IMR-90 (cell line): ENCODE data around the gene NDUFV2.

Source experiments
- CEBPB ChIP-seq: IDR thresholded peaks from 2 replicates; pipeline ENCODE4 v1.6.1; 2012; ENCODE audit warnings: low read depth, low read length, improper control_type of control experiment
- CTCF ChIP-seq: conservative IDR thresholded peaks from 2 replicates; pipeline ENCODE4 v1.5.1; 2012; ENCODE audit warnings: mild to moderate bottlenecking, low read depth, low read length, improper control_type of control experiment
- ELK1 ChIP-seq: fragments of 150-350 bp; IDR thresholded peaks from 2 replicates; pipeline ENCODE4 v1.6.1; 2016; ENCODE audit warnings: low read depth, mild to moderate bottlenecking, low read length, moderate library complexity, borderline replicate concordance
- FOS ChIP-seq: fragments of 150-350 bp; IDR thresholded peaks from 2 replicates; pipeline ENCODE4 v1.6.1; 2016; ENCODE audit warnings: low read depth, low read length
- MAFK ChIP-seq: IDR thresholded peaks from 2 replicates; pipeline ENCODE4 v1.6.1; 2012; ENCODE audit warnings: low read depth, low read length, improper control_type of control experiment
- NFE2L2 ChIP-seq: fragments of 150-350 bp; IDR thresholded peaks from 2 replicates; pipeline ENCODE4 v1.6.1; 2016; ENCODE audit warnings: low read depth, mild to moderate bottlenecking, low read length
- POLR2A ChIP-seq: IDR thresholded peaks from 2 replicates; pipeline ENCODE4 v1.6.1; 2012; ENCODE audit warnings: mild to moderate bottlenecking, low read depth, low read length
- RAD21 ChIP-seq: IDR thresholded peaks from 2 replicates; pipeline ENCODE4 v1.6.1; 2012; ENCODE audit warnings: low read length, improper control_type of control experiment
- RFX5 ChIP-seq: IDR thresholded peaks from 2 replicates; pipeline ENCODE4 v1.8.0; 2012; ENCODE audit warnings: low read depth, mild to moderate bottlenecking, low read length, moderate library complexity
- SMC3 ChIP-seq: fragments of 150-350 bp; IDR thresholded peaks from 2 replicates; pipeline ENCODE4 v1.6.1; 2016; ENCODE audit warnings: low read depth, mild to moderate bottlenecking, antibody characterized with exemption, low read length, moderate library complexity
- USF2 ChIP-seq: fragments of 150-350 bp; IDR thresholded peaks from 2 replicates; pipeline ENCODE4 v1.6.1; 2017; ENCODE audit warnings: mild to moderate bottlenecking, antibody characterized with exemption, low read length, low read depth

- TF ChIP-seq CTCF (no peak), USF2 (no peak), MAFK (no peak), NFE2L2 (no peak), POLR2A (no peak), RFX5 (no peak), CEBPB (peak; percentile 62; the same call in 1 of the 2 replicates), SMC3 (no peak), FOS (peak; percentile 64; the same call in 1 of the 2 replicates), RAD21 (no peak), ELK1 (no peak)
Observed at GRCh38 chr18:9094307-9095226, 7.9 kb upstream of the NDUFV2 start.
